ENCODE data around the gene NRTN. TPM values are rescaled to one million over a fixed set of nuclear protein-coding genes. Genes with fewer than 3 reads are reported as not detected.

Gene NRTN
- total RNA-seq, 1 experiment from 2014 or later: 1.9 TPM

- H2AFZ ChIP-seq: no peak overlapping the region
- ChIA-PET POLR2A (ENCODE audit: unreplicated experiment) (no interaction called here), CTCF (no interaction called here)
- TF ChIP-seq EZH2 (IDR thresholded peaks at IDR 0.05; ENCODE audit: low read depth): no peak
- TF ChIP-seq, protein P1, sequence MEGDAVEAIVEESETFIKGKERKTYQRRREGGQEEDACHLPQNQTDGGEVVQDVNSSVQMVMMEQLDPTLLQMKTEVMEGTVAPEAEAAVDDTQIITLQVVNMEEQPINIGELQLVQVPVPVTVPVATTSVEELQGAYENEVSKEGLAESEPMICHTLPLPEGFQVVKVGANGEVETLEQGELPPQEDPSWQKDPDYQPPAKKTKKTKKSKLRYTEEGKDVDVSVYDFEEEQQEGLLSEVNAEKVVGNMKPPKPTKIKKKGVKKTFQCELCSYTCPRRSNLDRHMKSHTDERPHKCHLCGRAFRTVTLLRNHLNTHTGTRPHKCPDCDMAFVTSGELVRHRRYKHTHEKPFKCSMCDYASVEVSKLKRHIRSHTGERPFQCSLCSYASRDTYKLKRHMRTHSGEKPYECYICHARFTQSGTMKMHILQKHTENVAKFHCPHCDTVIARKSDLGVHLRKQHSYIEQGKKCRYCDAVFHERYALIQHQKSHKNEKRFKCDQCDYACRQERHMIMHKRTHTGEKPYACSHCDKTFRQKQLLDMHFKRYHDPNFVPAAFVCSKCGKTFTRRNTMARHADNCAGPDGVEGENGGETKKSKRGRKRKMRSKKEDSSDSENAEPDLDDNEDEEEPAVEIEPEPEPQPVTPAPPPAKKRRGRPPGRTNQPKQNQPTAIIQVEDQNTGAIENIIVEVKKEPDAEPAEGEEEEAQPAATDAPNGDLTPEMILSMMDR (conservative IDR thresholded peaks at IDR 0.05): no peak
- no peaks in the 10 kb centered on the region for H3K36me3 ChIP-seq (ENCODE audit: low read depth)
- no peaks in the 10 kb centered on the region for H3K9me2 ChIP-seq (ENCODE audit: insufficient read depth)
- intact Hi-C loops (cut with micrococcal nuclease; ENCODE audit: unreplicated experiment): no loop called here
- no peaks in the 10 kb centered on the region for H4K20me1 ChIP-seq (ENCODE audit: insufficient read depth)
- no peaks in the 10 kb centered on the region for H3K79me2 ChIP-seq (ENCODE audit: low read depth)
- no peaks in the 10 kb centered on the region; the same call in 1 of the 2 replicates for H3F3A ChIP-seq (ENCODE audit: insufficient read depth, low read depth)
- H3K27ac ChIP-seq: no peak overlapping the region
- no peaks in the 10 kb centered on the region for H3K4me1 ChIP-seq (replicated peaks; ENCODE audit: insufficient read depth)
- no TSS peak for BruUV-seq (replicated peaks)
- DNase-seq: no peak
- no peak overlapping the region for H3K4me3 ChIP-seq
- H3K4me2 ChIP-seq: no peak overlapping the region
- H3K9me3 ChIP-seq (ENCODE audit: insufficient read depth, low read depth): no peaks in the 10 kb centered on the region
- no peaks in the 10 kb centered on the region for H3K27me3 ChIP-seq (ENCODE audit: insufficient read depth, low read depth)
These were observed 73.0 kb downstream of the NRTN start for GRCh38 chr19:5877882-5878281.

Other genes with a start within 250 kb of the NRTN start
- 4.4 and 8.0 TPM in 2 replicates for gene TINCR, start 237.1 kb upstream of the NRTN start, total RNA-seq (2021)
- 43.1 and 66.1 TPM in 2 replicates for gene SAFB2, start 182.3 kb upstream of the NRTN start, total RNA-seq (2021)
- 68.7 and 88.7 TPM in 2 replicates for gene SAFB, start 182.0 kb upstream of the NRTN start, total RNA-seq (2021)
- 31.1 and 34.7 TPM in 2 replicates for gene MICOS13, start 124.6 kb upstream of the NRTN start, total RNA-seq (2021)
- gene HSD11B1L, start 124.0 kb upstream of the NRTN start, total RNA-seq (2021): 7.5 and 11.9 TPM in 2 replicates
- 772 and 787 TPM in 2 replicates for gene RPL36, start 114.8 kb upstream of the NRTN start, total RNA-seq (2021)
- 78.2 and 140 TPM in 2 replicates for gene LONP1, start 84.9 kb upstream of the NRTN start, total RNA-seq (2021)
- not detected in 2 replicates for gene CATSPERD, start 84.4 kb upstream of the NRTN start, total RNA-seq (2021)
- gene PRR22, start 20.3 kb upstream of the NRTN start, total RNA-seq (2021): 4.5 and 4.6 TPM in 2 replicates
- 27.1 and 29.2 TPM in 2 replicates for gene DUS3L, start 13.9 kb upstream of the NRTN start, total RNA-seq (2021)
- gene FUT6, start 34.6 kb downstream of the NRTN start, total RNA-seq (2021): 0.43 and 0.55 TPM in 2 replicates
- gene FUT3, start 46.4 kb downstream of the NRTN start, total RNA-seq (2021): 28.5 and 28.7 TPM in 2 replicates
- gene FUT5, start 65.5 kb downstream of the NRTN start, total RNA-seq (2021): 0.28 TPM in 1 of 2 replicates, not detected in the other
- gene NDUFA11, start 98.7 kb downstream of the NRTN start, total RNA-seq (2021): 169 and 181 TPM in 2 replicates
- 6.2 and 7.1 TPM in 2 replicates for gene VMAC, start 99.8 kb downstream of the NRTN start, total RNA-seq (2021)
- 32.0 and 41.5 TPM in 2 replicates for gene CAPS, start 109.2 kb downstream of the NRTN start, total RNA-seq (2021)
- gene RANBP3, start 173.1 kb downstream of the NRTN start, total RNA-seq (2021): 43.7 and 44.1 TPM in 2 replicates